Uterus (tissue), 2 donors: Measurements from ENCODE around the gene PTDSS2.

Experiments
- POLR2A ChIP-seq, 2 donors: fragments of 450-650 bp; IDR thresholded peaks; one replicate each; pipeline ENCODE4 v1.6.1; 2016; ENCODE audit warnings: antibody characterized with exemption in 2 of 2, mild to moderate bottlenecking in 1 of 2, moderate library complexity in 1 of 2
- TF ChIP-seq, protein P1 (sequence below), 4 experiments: fragments of 200-600 bp in 2 of 4; fragments of 450-650 bp in 2 of 4; sonication (generic) in 2 of 4; IDR thresholded peaks; one replicate each; pipeline ENCODE4 v1.5.1; 2016 to 2019; ENCODE audit warnings: antibody characterized with exemption in 4 of 4, mild to moderate bottlenecking in 2 of 4, moderate library complexity in 1 of 4

DNA sequence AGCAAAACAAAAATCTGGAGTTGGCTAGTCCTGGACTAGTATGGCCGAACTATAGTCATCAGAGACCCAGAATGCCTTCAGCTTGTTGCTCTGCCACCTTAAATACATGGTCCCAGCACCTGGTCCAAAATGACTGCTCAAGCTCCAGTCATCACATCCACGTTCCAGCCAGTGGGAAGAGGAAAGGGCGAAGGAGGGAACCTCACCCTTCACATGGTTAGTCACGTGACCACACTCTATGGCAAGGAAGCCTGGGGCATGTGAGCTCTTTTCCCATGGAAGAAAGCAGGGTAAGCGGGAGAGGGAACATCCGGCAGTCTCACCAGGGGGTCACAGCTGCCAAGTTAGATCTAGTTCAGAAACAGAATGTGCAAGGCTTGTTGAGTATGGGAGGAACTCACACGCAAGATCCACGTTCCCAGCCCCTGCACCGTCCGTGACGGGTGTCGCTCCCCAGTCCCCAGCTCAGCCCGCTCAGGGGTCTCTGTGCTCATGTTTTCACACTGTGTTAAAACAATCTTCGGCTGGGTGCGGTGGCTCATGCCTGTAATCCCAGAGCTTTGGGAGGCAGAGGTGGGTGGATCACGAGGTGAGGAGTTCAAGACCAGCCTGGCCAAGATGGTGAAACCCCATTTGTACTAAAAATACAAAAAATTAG, 6.4 kb upstream of the PTDSS2 start:
- TF ChIP-seq, protein P1, sequence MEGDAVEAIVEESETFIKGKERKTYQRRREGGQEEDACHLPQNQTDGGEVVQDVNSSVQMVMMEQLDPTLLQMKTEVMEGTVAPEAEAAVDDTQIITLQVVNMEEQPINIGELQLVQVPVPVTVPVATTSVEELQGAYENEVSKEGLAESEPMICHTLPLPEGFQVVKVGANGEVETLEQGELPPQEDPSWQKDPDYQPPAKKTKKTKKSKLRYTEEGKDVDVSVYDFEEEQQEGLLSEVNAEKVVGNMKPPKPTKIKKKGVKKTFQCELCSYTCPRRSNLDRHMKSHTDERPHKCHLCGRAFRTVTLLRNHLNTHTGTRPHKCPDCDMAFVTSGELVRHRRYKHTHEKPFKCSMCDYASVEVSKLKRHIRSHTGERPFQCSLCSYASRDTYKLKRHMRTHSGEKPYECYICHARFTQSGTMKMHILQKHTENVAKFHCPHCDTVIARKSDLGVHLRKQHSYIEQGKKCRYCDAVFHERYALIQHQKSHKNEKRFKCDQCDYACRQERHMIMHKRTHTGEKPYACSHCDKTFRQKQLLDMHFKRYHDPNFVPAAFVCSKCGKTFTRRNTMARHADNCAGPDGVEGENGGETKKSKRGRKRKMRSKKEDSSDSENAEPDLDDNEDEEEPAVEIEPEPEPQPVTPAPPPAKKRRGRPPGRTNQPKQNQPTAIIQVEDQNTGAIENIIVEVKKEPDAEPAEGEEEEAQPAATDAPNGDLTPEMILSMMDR (IDR thresholded peaks at IDR 0.05) = no peak
- no peak for TF ChIP-seq POLR2A (IDR thresholded peaks at IDR 0.05)
